ENCODE results near the gene ZNF438.

GRCh38 chr10:30840395-30841050 is 191.1 kb downstream of the ZNF438 start:
- TF ChIP-seq CTCF (IDR thresholded peaks at IDR 0.05) (no peak), POLR2A (IDR thresholded peaks at IDR 0.05) (no peak)

Measured in lower leg skin (tissue), 3 donors.